Measurements from ENCODE around the gene LIN28B.

DNA sequence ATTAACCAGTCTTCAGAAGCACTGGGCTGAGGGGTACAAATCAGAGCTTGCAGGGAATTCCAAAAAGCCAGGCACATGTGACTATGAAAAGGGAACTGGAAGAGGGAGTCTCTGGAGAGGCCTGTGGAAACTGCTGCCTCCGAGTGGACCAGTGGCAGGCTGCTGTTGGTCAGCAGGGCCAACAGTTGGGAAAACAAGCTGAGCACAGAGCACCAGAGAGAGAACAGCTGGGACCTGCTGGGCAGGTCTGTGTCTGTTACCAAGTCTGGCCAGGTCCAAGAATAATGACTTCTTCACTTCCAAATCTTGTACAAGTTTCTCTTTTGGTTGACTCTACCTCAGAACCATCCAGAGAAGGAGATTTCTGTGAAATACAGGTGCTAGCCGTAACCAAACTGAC lies 81.4 kb downstream of the LIN28B start:
- TF ChIP-seq, protein P1, sequence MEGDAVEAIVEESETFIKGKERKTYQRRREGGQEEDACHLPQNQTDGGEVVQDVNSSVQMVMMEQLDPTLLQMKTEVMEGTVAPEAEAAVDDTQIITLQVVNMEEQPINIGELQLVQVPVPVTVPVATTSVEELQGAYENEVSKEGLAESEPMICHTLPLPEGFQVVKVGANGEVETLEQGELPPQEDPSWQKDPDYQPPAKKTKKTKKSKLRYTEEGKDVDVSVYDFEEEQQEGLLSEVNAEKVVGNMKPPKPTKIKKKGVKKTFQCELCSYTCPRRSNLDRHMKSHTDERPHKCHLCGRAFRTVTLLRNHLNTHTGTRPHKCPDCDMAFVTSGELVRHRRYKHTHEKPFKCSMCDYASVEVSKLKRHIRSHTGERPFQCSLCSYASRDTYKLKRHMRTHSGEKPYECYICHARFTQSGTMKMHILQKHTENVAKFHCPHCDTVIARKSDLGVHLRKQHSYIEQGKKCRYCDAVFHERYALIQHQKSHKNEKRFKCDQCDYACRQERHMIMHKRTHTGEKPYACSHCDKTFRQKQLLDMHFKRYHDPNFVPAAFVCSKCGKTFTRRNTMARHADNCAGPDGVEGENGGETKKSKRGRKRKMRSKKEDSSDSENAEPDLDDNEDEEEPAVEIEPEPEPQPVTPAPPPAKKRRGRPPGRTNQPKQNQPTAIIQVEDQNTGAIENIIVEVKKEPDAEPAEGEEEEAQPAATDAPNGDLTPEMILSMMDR (conservative IDR thresholded peaks at IDR 0.05; ENCODE audit: low read depth in 2 of 2) = peak in 1 of 2 experiments; percentile 21; a peak in 1 of 4 replicates
- TF ChIP-seq POLR2AphosphoS5 (IDR thresholded peaks at IDR 0.05; ENCODE audit: low read depth) = no peak
